ENCODE results near the gene CLOCK. TPM values are rescaled to one million over a fixed set of nuclear protein-coding genes. Genes with fewer than 3 reads are reported as not detected.

CLOCK gene
- total and polyA plus RNA-seq, 7 donors, result 5.9 to 54.1 (median 23.5) TPM

DNA sequence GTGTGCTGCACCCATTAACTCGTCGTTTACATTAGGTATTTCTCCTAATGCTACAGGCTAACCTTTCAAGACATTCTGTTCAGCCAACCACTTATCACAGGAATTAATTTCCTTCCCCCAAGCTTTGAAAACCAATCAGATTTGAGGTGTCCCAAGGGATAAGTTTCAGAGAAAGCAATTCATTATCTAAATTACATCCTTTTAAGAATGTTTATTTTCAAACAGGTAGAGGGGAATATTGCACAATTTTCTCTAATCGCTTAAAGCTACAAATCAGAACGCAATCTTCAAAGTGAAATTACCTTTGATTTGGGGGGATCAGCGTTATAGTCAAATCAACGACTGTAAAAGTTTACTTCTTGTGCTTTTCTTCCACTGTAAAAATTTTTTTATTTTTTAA is 1.6 kb downstream of the CLOCK start:
- Histone ChIP-seq H3K9me3 (no peaks in the 10 kb centered on the region), H3K4me1 (peaks cover 18% of the 10 kb centered on the region), H3K27ac (peak overlapping the region; percentile 96), H3K4me3 (peak overlapping the region; percentile 97), H3K36me3 (ENCODE audit: insufficient read depth in 1 of 2, low read depth in 1 of 2) (no peaks in the 10 kb centered on the region), H3K27me3 (ENCODE audit: insufficient read depth in 3 of 3, low read length in 2 of 3) (no peaks in the 10 kb centered on the region)
- TF ChIP-seq, protein P1, sequence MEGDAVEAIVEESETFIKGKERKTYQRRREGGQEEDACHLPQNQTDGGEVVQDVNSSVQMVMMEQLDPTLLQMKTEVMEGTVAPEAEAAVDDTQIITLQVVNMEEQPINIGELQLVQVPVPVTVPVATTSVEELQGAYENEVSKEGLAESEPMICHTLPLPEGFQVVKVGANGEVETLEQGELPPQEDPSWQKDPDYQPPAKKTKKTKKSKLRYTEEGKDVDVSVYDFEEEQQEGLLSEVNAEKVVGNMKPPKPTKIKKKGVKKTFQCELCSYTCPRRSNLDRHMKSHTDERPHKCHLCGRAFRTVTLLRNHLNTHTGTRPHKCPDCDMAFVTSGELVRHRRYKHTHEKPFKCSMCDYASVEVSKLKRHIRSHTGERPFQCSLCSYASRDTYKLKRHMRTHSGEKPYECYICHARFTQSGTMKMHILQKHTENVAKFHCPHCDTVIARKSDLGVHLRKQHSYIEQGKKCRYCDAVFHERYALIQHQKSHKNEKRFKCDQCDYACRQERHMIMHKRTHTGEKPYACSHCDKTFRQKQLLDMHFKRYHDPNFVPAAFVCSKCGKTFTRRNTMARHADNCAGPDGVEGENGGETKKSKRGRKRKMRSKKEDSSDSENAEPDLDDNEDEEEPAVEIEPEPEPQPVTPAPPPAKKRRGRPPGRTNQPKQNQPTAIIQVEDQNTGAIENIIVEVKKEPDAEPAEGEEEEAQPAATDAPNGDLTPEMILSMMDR (IDR thresholded peaks at IDR 0.05), result no peak
- 6 to 9% (median 8%) methylated on average over 6 of the region's 6 CpGs for WGBS, 3 donors
- DNase-seq (no peak), ATAC-seq (no peak)
- intact Hi-C loops (cut with DNase I), result loop anchor here (5.0 to 10.0 kb wide), 4 partner anchors 108 to 307 kb away; partner anchors contain the start of genes EXOC1 (in 1 of the 2) and TMEM165 (in 1 of the 2)

DNA sequence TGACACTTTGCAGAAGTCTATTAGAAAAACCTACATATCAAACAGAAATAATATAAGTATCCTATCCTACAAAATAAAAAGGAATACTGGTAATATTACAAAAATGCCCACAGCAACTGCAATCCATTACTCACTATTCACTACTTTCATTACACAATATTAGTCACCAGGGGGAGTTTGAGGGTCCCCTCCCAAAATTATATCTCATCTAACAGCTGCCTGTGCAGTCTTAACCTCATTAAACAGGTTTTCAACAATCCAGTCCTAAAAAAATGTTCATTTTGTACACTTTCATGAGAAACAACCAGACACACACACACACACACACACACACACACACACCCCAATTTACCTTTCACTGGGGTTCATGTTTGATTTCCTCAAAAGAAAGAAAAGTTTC is 2.9 kb downstream of the CLOCK start:
- DNase-seq (no peak), ATAC-seq (no peak)
- intact Hi-C loops (cut with DNase I), result loop anchor here in 1 of 2 donors (10.0 kb wide), 1 partner anchor 109 kb away; no protein-coding TSS in a partner anchor
- Histone ChIP-seq H3K27ac (no peak overlapping the region), H3K4me1 (peaks cover 18% of the 10 kb centered on the region), H3K9me3 (no peaks in the 10 kb centered on the region), H3K27me3 (ENCODE audit: insufficient read depth in 3 of 3, low read length in 2 of 3) (no peaks in the 10 kb centered on the region), H3K4me3 (no peak overlapping the region), H3K36me3 (ENCODE audit: insufficient read depth in 1 of 2, low read depth in 1 of 2) (no peaks in the 10 kb centered on the region)
- TF ChIP-seq, protein P1 (IDR thresholded peaks at IDR 0.05), result no peak

GRCh38 chr4:55540271-55540670 is 6.4 kb downstream of the CLOCK start:
- WGBS, 3 donors, result 92 to 96% (median 93%) methylated on average over 3 of the region's 3 CpGs
- Histone ChIP-seq H3K4me3 (no peak overlapping the region), H3K9me3 (no peaks in the 10 kb centered on the region), H3K4me1 (peaks cover 10% of the 10 kb centered on the region), H3K36me3 (ENCODE audit: insufficient read depth in 1 of 2, low read depth in 1 of 2) (no peaks in the 10 kb centered on the region), H3K27me3 (ENCODE audit: insufficient read depth in 3 of 3, low read length in 2 of 3) (no peaks in the 10 kb centered on the region), H3K27ac (no peak overlapping the region)
- intact Hi-C loops (cut with DNase I), result loop anchor here in 1 of 2 donors (10.0 kb wide), 1 partner anchor 105 kb away; no protein-coding TSS in a partner anchor
- TF ChIP-seq, protein P1 (IDR thresholded peaks at IDR 0.05), result no peak
- DNase-seq, result no peak
- no peak for ATAC-seq

GRCh38 chr4:55539658-55540057 is 7.1 kb downstream of the CLOCK start:
- ATAC-seq (no peak), DNase-seq (no peak)
- H3K36me3 ChIP-seq (ENCODE audit: insufficient read depth in 1 of 2, low read depth in 1 of 2), result no peaks in the 10 kb centered on the region
- TF ChIP-seq, protein P1 (IDR thresholded peaks at IDR 0.05), result no peak
- H3K27me3 ChIP-seq (ENCODE audit: insufficient read depth in 3 of 3, low read length in 2 of 3), result no peaks in the 10 kb centered on the region
- H3K4me1 ChIP-seq, result peaks cover 6% of the 10 kb centered on the region
- H3K4me3 ChIP-seq, result no peak overlapping the region
- no peak overlapping the region for H3K27ac ChIP-seq
- no peaks in the 10 kb centered on the region for H3K9me3 ChIP-seq
- WGBS, 3 donors, result 70 to 89% (median 87%) methylated on average over 2 of the region's 2 CpGs
- intact Hi-C loops (cut with DNase I), result loop anchor here in 1 of 2 donors (10.0 kb wide), 1 partner anchor 105 kb away; no protein-coding TSS in a partner anchor

DNA sequence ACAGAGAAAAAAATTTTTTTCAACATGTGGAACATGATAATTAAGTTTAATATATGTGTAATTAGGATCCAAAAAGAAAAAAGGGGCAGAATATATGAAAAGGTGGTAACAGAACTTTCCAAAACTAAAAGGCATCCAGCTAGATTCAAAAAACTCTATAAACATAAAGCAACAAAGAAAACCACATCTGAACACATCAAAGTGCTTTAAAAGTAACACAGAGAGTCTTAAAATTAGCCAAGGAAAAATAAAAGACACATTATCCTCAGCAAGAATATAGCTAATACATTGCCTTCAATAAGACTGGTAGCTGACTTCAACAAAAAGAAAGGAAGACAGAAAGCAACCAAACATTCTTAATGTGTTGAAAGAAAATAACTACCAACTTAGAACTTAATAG is 8.2 kb downstream of the CLOCK start:
- no peak overlapping the region for H3K4me3 ChIP-seq
- DNase-seq, result no peak
- no peak for ATAC-seq
- TF ChIP-seq, protein P1 (IDR thresholded peaks at IDR 0.05), result no peak
- H3K36me3 ChIP-seq (ENCODE audit: insufficient read depth in 1 of 2, low read depth in 1 of 2), result no peaks in the 10 kb centered on the region
- H3K4me1 ChIP-seq, result no peaks in the 10 kb centered on the region
- no peaks in the 10 kb centered on the region for H3K9me3 ChIP-seq
- no peak overlapping the region for H3K27ac ChIP-seq
- H3K27me3 ChIP-seq (ENCODE audit: insufficient read depth in 3 of 3, low read length in 2 of 3), result no peaks in the 10 kb centered on the region
- intact Hi-C loops (cut with DNase I), result no loop called here
